IMR-90 (cell line): ENCODE measurements around the gene RAC2. TPM values are rescaled to one million over a fixed set of nuclear protein-coding genes. Genes with fewer than 3 reads are reported as not detected.

Experiments used
- ATAC-seq: fragments of 200-7000 bp; cut with Tn5 transposase; 2 replicates; pipeline ENCODE4 v1.9.1; 2020; ENCODE audit warnings: low read depth, mild to moderate bottlenecking, moderate library complexity
- BruUV-seq: library from RNA; stranded (reverse); fragments of 400-500 nt; replicated peaks from 2 replicates; lab custom pipeline; 2021; lab: Mats Ljungman, UMichigan
- CTCF ChIA-PET: fragments of 300-600 bp; formaldehyde crosslinking; extraction: SDS; loops from one replicate; lab custom pipeline; 2021; ENCODE audit warnings: antibody characterized with exemption; lab: Yijun Ruan, JAX
- POLR2A ChIA-PET: fragments of 300-600 bp; sonication (Branson Sonifier 250); formaldehyde crosslinking; loops from one replicate; lab custom pipeline; 2022; ENCODE audit warnings: antibody characterized with exemption; ENCODE audit not compliant: unreplicated experiment; lab: Charles Lee
- DNase-seq: peaks from one replicate; pipeline ENCODE4 v3.0.0; 2013
- H2AFZ ChIP-seq: replicated peaks from 2 replicates; pipeline ENCODE3; 2013; ENCODE audit warnings: low read length, mild to moderate bottlenecking; ENCODE audit not compliant: poor library complexity
- H2AK5ac ChIP-seq: 2 replicates; pipeline ENCODE4 v1.6.1; 2013; ENCODE audit warnings: low read depth, low read length, inconsistent platforms
- H2AK9ac ChIP-seq: replicated peaks from 2 replicates; pipeline ENCODE3; 2013; ENCODE audit warnings: mild to moderate bottlenecking, low read depth, low read length, moderate library complexity; ENCODE audit not compliant: poor library complexity
- H2BK120ac ChIP-seq: 2 replicates; pipeline ENCODE4 v1.6.1; 2013; ENCODE audit warnings: low read depth, low read length, inconsistent platforms
- H2BK15ac ChIP-seq: 3 replicates; pipeline ENCODE4 v1.6.1; 2013; ENCODE audit warnings: low read depth, low read length, inconsistent platforms
- H2BK20ac ChIP-seq: 2 replicates; pipeline ENCODE4 v1.6.1; 2013; ENCODE audit warnings: low read depth, mild to moderate bottlenecking, inconsistent platforms, low read length, moderate library complexity
- H2BK5ac ChIP-seq: 2 replicates; pipeline ENCODE4 v1.6.1; 2013; ENCODE audit warnings: mild to moderate bottlenecking, low read depth, low read length, inconsistent platforms; ENCODE audit not compliant: poor library complexity, severe bottlenecking
- H3K14ac ChIP-seq: replicated peaks from 2 replicates; pipeline ENCODE4 v1.6.1; 2013; ENCODE audit warnings: low read depth, low read length, inconsistent platforms
- H3K18ac ChIP-seq: 2 replicates; pipeline ENCODE4 v1.6.1; 2013; ENCODE audit warnings: low read depth, low read length, control low read depth
- H3K23ac ChIP-seq: 2 replicates; pipeline ENCODE4 v1.6.1; 2013; ENCODE audit warnings: low read depth, low read length, inconsistent platforms
- H3K27ac ChIP-seq: 2 replicates; pipeline ENCODE4 v1.5.1; 2013; ENCODE audit warnings: mild to moderate bottlenecking, control low read depth, low read length; ENCODE audit not compliant: insufficient read depth
- H3K27me3 ChIP-seq: 2 replicates; pipeline ENCODE4 v1.6.1; 2013; ENCODE audit warnings: low read length; ENCODE audit not compliant: control insufficient read depth, insufficient read depth
- H3K36me3 ChIP-seq: 2 replicates; pipeline ENCODE4 v1.6.1; 2013; ENCODE audit warnings: low read length, mixed read lengths; ENCODE audit not compliant: control insufficient read depth, insufficient read depth
- H3K4ac ChIP-seq: 2 replicates; pipeline ENCODE4 v1.6.1; 2013; ENCODE audit warnings: low read depth, low read length, inconsistent platforms
- H3K4me1 ChIP-seq: 2 replicates; pipeline ENCODE4 v1.6.1; 2013; ENCODE audit warnings: low read length, mixed read lengths; ENCODE audit not compliant: control insufficient read depth, insufficient read depth
- H3K4me2 ChIP-seq: 2 replicates; pipeline ENCODE4 v1.6.1; 2013; ENCODE audit warnings: low read depth, mild to moderate bottlenecking, control low read depth, low read length, moderate library complexity
- H3K4me3 ChIP-seq: 2 replicates; pipeline ENCODE4 v1.5.1; 2013; ENCODE audit warnings: low read depth, mild to moderate bottlenecking, control low read depth, low read length, moderate library complexity; ENCODE audit not compliant: insufficient read depth
- H3K56ac ChIP-seq: 2 replicates; pipeline ENCODE4 v1.6.1; 2013; ENCODE audit warnings: low read length, inconsistent platforms; ENCODE audit not compliant: insufficient read depth; ENCODE audit errors: extremely low read depth
- H3K79me1 ChIP-seq, 2 experiments: 2 replicates each; pipeline ENCODE4 v1.6.1; 2013; ENCODE audit warnings: low read length in 2 of 2, inconsistent platforms in 1 of 2, low read depth in 1 of 2
- H3K9ac ChIP-seq: 2 replicates; pipeline ENCODE4 v1.6.1; 2013; ENCODE audit warnings: low read depth, low read length, control low read depth
- H3K9me1 ChIP-seq: 2 replicates; pipeline ENCODE4 v1.6.1; 2013; ENCODE audit warnings: low read length, inconsistent platforms; ENCODE audit not compliant: insufficient read depth
- H3K9me3 ChIP-seq: 2 replicates; pipeline ENCODE4 v1.6.1; 2013; ENCODE audit warnings: low read length; ENCODE audit not compliant: control insufficient read depth, insufficient read depth
- H4K20me1 ChIP-seq: 2 replicates; pipeline ENCODE4 v1.6.1; 2013; ENCODE audit warnings: low read length, inconsistent platforms; ENCODE audit not compliant: insufficient read depth
- H4K5ac ChIP-seq: 2 replicates; pipeline ENCODE4 v1.6.1; 2013; ENCODE audit warnings: mild to moderate bottlenecking, low read depth, low read length, control low read depth
- H4K8ac ChIP-seq, 2 experiments: 2 replicates each; pipeline ENCODE4 v1.6.1; 2013; ENCODE audit warnings: low read depth in 2 of 2, low read length in 2 of 2, control low read depth in 1 of 2, inconsistent platforms in 1 of 2
- H4K91ac ChIP-seq: 2 replicates; pipeline ENCODE4 v1.6.1; 2013; ENCODE audit warnings: low read depth, low read length, inconsistent platforms; ENCODE audit not compliant: insufficient read depth
- RAD21 ChIP-seq: IDR thresholded peaks from 2 replicates; pipeline ENCODE4 v1.6.1; 2012; ENCODE audit warnings: low read length, improper control_type of control experiment
- WGBS, 2 experiments: methylation state at CpG; one replicate each; pipeline versions ENCODE4 v1.1.5 to v1.1.7; 2013; ENCODE audit warnings: missing lambda C conversion rate in 2 of 2; ENCODE audit not compliant: insufficient read length in 1 of 2; ENCODE audit errors: extremely low coverage in 2 of 2; 5-methylcytosine and 5-hydroxymethylcytosine counted together
- dilution Hi-C: fragments of 300-500 bp; cut with HindIII; formaldehyde crosslinking; loops from one replicate; pipeline ENCODE4 v1.14.3; 2018; ENCODE audit warnings: low sequenced_read_pairs; ENCODE audit not compliant: unreplicated experiment
- in situ Hi-C: fragments of 300-500 bp; cut with MboI; formaldehyde crosslinking; loops from 3 replicates; pipeline ENCODE4 v1.14.3; 2019; ENCODE audit warnings: low sequenced_read_pairs, inconsistent platforms, mixed read lengths
- intact Hi-C: fragments of 100-400 bp; cut with micrococcal nuclease; formaldehyde crosslinking; loops from 2 replicates; pipeline ENCODE4 v1.10.0; 2022
- polyA plus RNA-seq, 3 experiments: library from polyadenylated mRNA; depleted of rRNA; stranded (reverse); fragments of >200 nt; gene quantifications; 2 replicates each; pipeline ENCODE4 v1.2.3, GENCODE V29; 2012; ENCODE audit warnings: low replicate concordance in 1 of 3
- total RNA-seq: library from RNA; depleted of rRNA; stranded (reverse); fragments of >200 nt; gene quantifications from 2 replicates; pipeline ENCODE4 v1.2.3, GENCODE V29; 2012
- TF ChIP-seq, protein P1 (sequence below): fragments of 150-350 bp; IDR thresholded peaks from 2 replicates; pipeline ENCODE4 v1.6.1; 2017; ENCODE audit warnings: mild to moderate bottlenecking, antibody characterized with exemption, low read length, low read depth
- TF ChIP-seq, protein P2 (sequence below): fragments of 150-350 bp; IDR thresholded peaks from 2 replicates; pipeline ENCODE4 v1.6.1; 2016; ENCODE audit warnings: low read depth, mild to moderate bottlenecking, low read length, moderate library complexity, borderline replicate concordance

RAC2 gene
- total and polyA plus RNA-seq, 2 of the 4 experiments (the other 2 are of a cell fraction): 10.0 to 72.3 TPM

- H3K56ac ChIP-seq: no peak overlapping the region
- no peak overlapping the region for H4K5ac ChIP-seq
- intact Hi-C loops: no loop called here
- peaks cover 8% of the 10 kb centered on the region for H3K9me1 ChIP-seq
- H3K4me2 ChIP-seq: no peak overlapping the region
- peaks cover 11% of the 10 kb centered on the region for H3K4me1 ChIP-seq
- H2BK15ac ChIP-seq: no peak overlapping the region
- peaks cover 9% of the 10 kb centered on the region for H3K27me3 ChIP-seq
- H3K36me3 ChIP-seq: no peaks in the 10 kb centered on the region
- no peak overlapping the region for H2AK9ac ChIP-seq
- ATAC-seq (no peak), DNase-seq (no peak)
- no peak overlapping the region for H4K8ac ChIP-seq
- ChIA-PET POLR2A (no interaction called here), CTCF (no interaction called here)
- TF ChIP-seq, protein P1, sequence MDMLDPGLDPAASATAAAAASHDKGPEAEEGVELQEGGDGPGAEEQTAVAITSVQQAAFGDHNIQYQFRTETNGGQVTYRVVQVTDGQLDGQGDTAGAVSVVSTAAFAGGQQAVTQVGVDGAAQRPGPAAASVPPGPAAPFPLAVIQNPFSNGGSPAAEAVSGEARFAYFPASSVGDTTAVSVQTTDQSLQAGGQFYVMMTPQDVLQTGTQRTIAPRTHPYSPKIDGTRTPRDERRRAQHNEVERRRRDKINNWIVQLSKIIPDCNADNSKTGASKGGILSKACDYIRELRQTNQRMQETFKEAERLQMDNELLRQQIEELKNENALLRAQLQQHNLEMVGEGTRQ: no peak
- no peak for TF ChIP-seq RAD21
- TF ChIP-seq, protein P2, sequence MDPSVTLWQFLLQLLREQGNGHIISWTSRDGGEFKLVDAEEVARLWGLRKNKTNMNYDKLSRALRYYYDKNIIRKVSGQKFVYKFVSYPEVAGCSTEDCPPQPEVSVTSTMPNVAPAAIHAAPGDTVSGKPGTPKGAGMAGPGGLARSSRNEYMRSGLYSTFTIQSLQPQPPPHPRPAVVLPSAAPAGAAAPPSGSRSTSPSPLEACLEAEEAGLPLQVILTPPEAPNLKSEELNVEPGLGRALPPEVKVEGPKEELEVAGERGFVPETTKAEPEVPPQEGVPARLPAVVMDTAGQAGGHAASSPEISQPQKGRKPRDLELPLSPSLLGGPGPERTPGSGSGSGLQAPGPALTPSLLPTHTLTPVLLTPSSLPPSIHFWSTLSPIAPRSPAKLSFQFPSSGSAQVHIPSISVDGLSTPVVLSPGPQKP: no peak
- in situ Hi-C loops: no loop called here
- BruUV-seq: no TSS peak
- H2AFZ ChIP-seq: no peak overlapping the region
- no peak overlapping the region for H3K4ac ChIP-seq
- H2BK120ac ChIP-seq: no peak overlapping the region
- H4K20me1 ChIP-seq: no peaks in the 10 kb centered on the region; the same call in 1 of the 2 replicates
- H3K9ac ChIP-seq: no peak overlapping the region
- 100% methylated on average over 1 of the region's 3 CpGs; no CpG with 5 or more reads in 1 of the 2 experiments for WGBS, 2 experiments
- H2AK5ac ChIP-seq: no peak overlapping the region
- H2BK20ac ChIP-seq: no peak overlapping the region
- H3K27ac ChIP-seq: no peak overlapping the region
- H3K18ac ChIP-seq: no peak overlapping the region
- dilution Hi-C loops: no loop called here
- no peak overlapping the region for H2BK5ac ChIP-seq
- H3K4me3 ChIP-seq: no peak overlapping the region
- H3K23ac ChIP-seq: no peak overlapping the region
- H3K79me1 ChIP-seq: peaks cover 0 to 7% of the 10 kb centered on the region in 2 experiments; a peak in 1 of 4 replicates
- H3K14ac ChIP-seq: no peak overlapping the region
- H4K91ac ChIP-seq: no peak overlapping the region
- H3K9me3 ChIP-seq: peaks cover 6% of the 10 kb centered on the region
These were observed 20.0 kb downstream of the RAC2 start for GRCh38 chr22:37223965-37224551.
